H9 (cell line): ENCODE results near the gene PARVB. TPM values are rescaled to one million over a fixed set of nuclear protein-coding genes. Genes with fewer than 3 reads are reported as not detected.

ENCODE experiments used
- DNase-seq: peaks from one replicate; pipeline ENCODE4 v3.0.0-alpha.2; 2017
- H2AFZ ChIP-seq: one replicate; pipeline ENCODE4 v1.6.1; 2013; ENCODE audit warnings: mild to moderate bottlenecking, low read length, control low read depth, moderate library complexity
- H2AK5ac ChIP-seq: 2 replicates; pipeline ENCODE4 v1.6.1; 2013; ENCODE audit warnings: low read length, control low read depth, mixed read lengths; ENCODE audit not compliant: insufficient read length
- H2BK120ac ChIP-seq: one replicate; pipeline ENCODE4 v1.6.1; 2013; ENCODE audit warnings: low read depth, mild to moderate bottlenecking, low read length, control low read depth, inconsistent platforms; ENCODE audit not compliant: poor library complexity, severe bottlenecking
- H2BK12ac ChIP-seq: 2 replicates; pipeline ENCODE4 v1.6.1; 2013; ENCODE audit warnings: low read length, control low read depth, mixed read lengths, low read depth; ENCODE audit not compliant: insufficient read length
- H2BK15ac ChIP-seq: 2 replicates; pipeline ENCODE4 v1.6.1; 2013; ENCODE audit warnings: low read depth, low read length, control low read depth
- H2BK20ac ChIP-seq: one replicate; pipeline ENCODE4 v1.6.1; 2013; ENCODE audit warnings: low read depth, mild to moderate bottlenecking, low read length, control low read depth, inconsistent platforms; ENCODE audit not compliant: poor library complexity, severe bottlenecking
- H2BK5ac ChIP-seq: 2 replicates; pipeline ENCODE4 v1.6.1; 2013; ENCODE audit warnings: low read length, control low read depth, mixed read lengths; ENCODE audit not compliant: insufficient read length
- H3K14ac ChIP-seq: 2 replicates; pipeline ENCODE4 v1.6.1; 2013; ENCODE audit warnings: low read length, control low read depth; ENCODE audit not compliant: insufficient read depth
- H3K18ac ChIP-seq: 2 replicates; pipeline ENCODE4 v1.6.1; 2013; ENCODE audit warnings: low read depth, mild to moderate bottlenecking, mixed read lengths, low read length, control low read depth; ENCODE audit not compliant: insufficient read length
- H3K23ac ChIP-seq: 2 replicates; pipeline ENCODE4 v1.6.1; 2013; ENCODE audit warnings: low read length, control low read depth, mixed read lengths, low read depth; ENCODE audit not compliant: insufficient read length
- H3K23me2 ChIP-seq: 2 replicates; pipeline ENCODE4 v1.6.1; 2013; ENCODE audit warnings: low read depth, mild to moderate bottlenecking, mixed read lengths, low read length, control low read depth; ENCODE audit not compliant: insufficient read length, poor library complexity, severe bottlenecking
- H3K27ac ChIP-seq: 2 replicates; pipeline ENCODE4 v1.5.1; 2013; ENCODE audit warnings: low read length, control low read depth, mixed read lengths, low read depth; ENCODE audit not compliant: insufficient read length
- H3K27me3 ChIP-seq: 2 replicates; pipeline ENCODE4 v1.6.1; 2013; ENCODE audit warnings: low read length, control low read depth, inconsistent platforms; ENCODE audit not compliant: insufficient read depth
- H3K4ac ChIP-seq: 2 replicates; pipeline ENCODE4 v1.6.1; 2013; ENCODE audit warnings: low read depth, mild to moderate bottlenecking, control low read depth, inconsistent platforms, low read length, moderate library complexity
- H3K4me1 ChIP-seq: 2 replicates; pipeline ENCODE4 v1.6.1; 2013; ENCODE audit warnings: low read length, control low read depth, inconsistent platforms; ENCODE audit not compliant: insufficient read depth
- H3K4me2 ChIP-seq: 2 replicates; pipeline ENCODE4 v1.6.1; 2013; ENCODE audit warnings: low read length, control low read depth, mixed read lengths; ENCODE audit not compliant: insufficient read length, insufficient read depth
- H3K56ac ChIP-seq: 2 replicates; pipeline ENCODE4 v1.6.1; 2013; ENCODE audit warnings: low read depth, mild to moderate bottlenecking, mixed read lengths, low read length, control low read depth; ENCODE audit not compliant: insufficient read length
- H3K79me1 ChIP-seq: 2 replicates; pipeline ENCODE4 v1.6.1; 2013; ENCODE audit warnings: low read depth, mild to moderate bottlenecking, moderate library complexity, low read length, control low read depth, inconsistent platforms; ENCODE audit not compliant: insufficient read depth, poor library complexity, severe bottlenecking
- H3K79me2 ChIP-seq: 2 replicates; pipeline ENCODE4 v1.6.1; 2013; ENCODE audit warnings: low read length, control low read depth, inconsistent platforms; ENCODE audit not compliant: insufficient read depth
- H3K9ac ChIP-seq: 2 replicates; pipeline ENCODE4 v1.6.1; 2013; ENCODE audit warnings: low read length, control low read depth, mixed read lengths; ENCODE audit not compliant: insufficient read length; ENCODE audit errors: extremely low read depth
- H3K9me3 ChIP-seq: one replicate; pipeline ENCODE4 v1.6.1; 2013; ENCODE audit warnings: low read depth, low read length, inconsistent platforms; ENCODE audit not compliant: control insufficient read depth
- H3T11ph ChIP-seq: one replicate; pipeline ENCODE4 v1.6.1; 2013; ENCODE audit warnings: mild to moderate bottlenecking, low read length, control low read depth, inconsistent platforms
- H4K20me1 ChIP-seq: one replicate; pipeline ENCODE4 v1.6.1; 2013; ENCODE audit not compliant: control insufficient read depth, insufficient read length, insufficient read depth
- H4K5ac ChIP-seq: 2 replicates; pipeline ENCODE4 v1.6.1; 2013; ENCODE audit warnings: low read depth, mild to moderate bottlenecking, mixed read lengths, low read length, control low read depth; ENCODE audit not compliant: insufficient read length
- H4K8ac ChIP-seq: replicated peaks from 2 replicates; pipeline ENCODE4 v1.6.1; 2013; ENCODE audit warnings: low read length, control low read depth, mixed read lengths, low read depth; ENCODE audit not compliant: insufficient read length
- H4K91ac ChIP-seq: 2 replicates; pipeline ENCODE4 v1.6.1; 2013; ENCODE audit warnings: low read depth, mild to moderate bottlenecking, moderate library complexity, mixed read lengths, low read length, control low read depth; ENCODE audit not compliant: insufficient read length
- H3K27ac Mint-ChIP-seq, 3 experiments: 2 replicates in 2 of 3; 3 replicates in 1 of 3; pipeline ENCODE4 v1.8.0; 2020 to 2021; ENCODE audit warnings: mixed read lengths in 3 of 3, mild to moderate bottlenecking in 1 of 3, moderate library complexity in 1 of 3
- H3K27me3 Mint-ChIP-seq: 2 replicates; pipeline ENCODE4 v1.8.0; 2021; ENCODE audit warnings: low read depth, mild to moderate bottlenecking, moderate library complexity, mixed read lengths
- H3K36me3 Mint-ChIP-seq, 3 experiments: 2 replicates in 2 of 3; 3 replicates in 1 of 3; pipeline ENCODE4 v1.8.0; 2020 to 2021; ENCODE audit warnings: low read depth in 3 of 3, mixed read lengths in 3 of 3; ENCODE audit not compliant: insufficient read depth in 1 of 3
- H3K4me1 Mint-ChIP-seq, 2 experiments: 2 replicates each; pipeline ENCODE4 v1.8.0; 2020; ENCODE audit warnings: mixed read lengths in 2 of 2
- H3K4me3 Mint-ChIP-seq, 2 experiments: 2 replicates in 1 of 2; 3 replicates in 1 of 2; pipeline ENCODE4 v1.8.0; 2020 to 2021; ENCODE audit warnings: mild to moderate bottlenecking in 2 of 2, mixed read lengths in 2 of 2, moderate library complexity in 1 of 2
- H3K9me3 Mint-ChIP-seq, 2 experiments: 2 replicates in 1 of 2; 3 replicates in 1 of 2; pipeline ENCODE4 v1.8.0; 2020; ENCODE audit warnings: mild to moderate bottlenecking in 2 of 2, mixed read lengths in 2 of 2, moderate library complexity in 1 of 2
- CTCF ChIP-seq: fragments of 200-600 bp; sonication (generic); conservative IDR thresholded peaks from 3 replicates; pipeline ENCODE4 v1.8.0; 2021; ENCODE audit warnings: antibody characterized with exemption, mild to moderate bottlenecking
- WGBS: extraction: QIAGEN DNeasy Blood & Tissue Kit; methylation state at CpG from one replicate; pipeline ENCODE4 v1.1.7; 2013; ENCODE audit warnings: missing lambda C conversion rate, low lambda C conversion rate, mixed read lengths; ENCODE audit not compliant: insufficient read length; ENCODE audit errors: extremely low coverage; 5-methylcytosine and 5-hydroxymethylcytosine counted together
- total RNA-seq: library from RNA; stranded (reverse); gene quantifications from 2 replicates; pipeline ENCODE4 v1.2.1, GENCODE V29; 2021

Gene PARVB
- total RNA-seq, 1 experiment from 2014 or later = 15.6 TPM

DNA sequence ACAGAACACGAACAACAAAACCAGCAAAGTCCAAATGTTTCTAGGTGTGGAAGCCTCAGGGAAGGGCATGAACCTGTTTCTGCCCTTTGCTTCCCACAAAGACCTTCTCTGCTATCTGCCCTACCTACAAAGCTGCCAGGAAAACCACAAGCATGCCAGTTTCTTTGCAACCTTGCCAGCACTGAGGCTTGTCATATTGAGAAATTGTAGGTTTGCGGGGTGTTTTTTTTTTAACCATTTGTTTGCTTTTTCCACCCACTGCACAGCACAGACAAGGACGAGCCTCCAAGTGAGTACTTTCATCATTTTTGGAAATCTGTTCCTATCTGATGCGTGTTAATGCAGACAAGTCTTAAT is 169.4 kb downstream of the PARVB start:
- H2BK12ac ChIP-seq = no peak overlapping the region
- no peaks in the 10 kb centered on the region for H3K79me1 ChIP-seq
- no peak overlapping the region for H3K56ac ChIP-seq
- no peak overlapping the region for H2AFZ ChIP-seq
- H2BK5ac ChIP-seq = no peak overlapping the region
- H3K9ac ChIP-seq = no peak overlapping the region
- Mint-ChIP-seq H3K36me3 (no peaks in the 10 kb centered on the region; a peak in 1 of 7 replicates), H3K4me1 (peaks cover 9 to 30% of the 10 kb centered on the region in 2 experiments), H3K27me3 (peaks cover 10% of the 10 kb centered on the region), H3K4me3 (no peak overlapping the region), H3K9me3 (no peaks in the 10 kb centered on the region), H3K27ac (no peak overlapping the region)
- no peak overlapping the region for H2BK20ac ChIP-seq
- H4K5ac ChIP-seq = no peak overlapping the region
- H3K18ac ChIP-seq = no peak overlapping the region
- no peak for DNase-seq
- no peak overlapping the region for H3T11ph ChIP-seq
- no peaks in the 10 kb centered on the region for H3K27me3 ChIP-seq
- H3K14ac ChIP-seq = no peak overlapping the region
- H3K4me2 ChIP-seq = no peak overlapping the region
- no peaks in the 10 kb centered on the region for H3K23me2 ChIP-seq
- H2BK15ac ChIP-seq = no peak overlapping the region
- no CpG with 5 or more reads among the region's 4 CpGs for whole genome bisulfite sequencing
- no peaks in the 10 kb centered on the region for H3K9me3 ChIP-seq
- no peak for TF ChIP-seq CTCF
- no peaks in the 10 kb centered on the region for H3K79me2 ChIP-seq
- H3K27ac ChIP-seq = no peak overlapping the region
- H3K23ac ChIP-seq = no peak overlapping the region
- H2AK5ac ChIP-seq = no peak overlapping the region
- H3K4me1 ChIP-seq = no peaks in the 10 kb centered on the region
- no peak overlapping the region for H3K4ac ChIP-seq
- no peak overlapping the region for H4K8ac ChIP-seq
- H4K20me1 ChIP-seq = no peaks in the 10 kb centered on the region
- H4K91ac ChIP-seq = no peak overlapping the region
- no peak overlapping the region for H2BK120ac ChIP-seq
